Upper lobe of left lung (tissue), 4 donors: ENCODE results near the gene SERPINA9.

ENCODE experiments used
- CTCF ChIP-seq, 6 experiments: fragments of 450-650 bp in 4 of 6; fragments of 200-600 bp in 2 of 6; sonication (generic) in 2 of 6; IDR thresholded peaks; one replicate each; pipeline ENCODE4 v1.5.1; 2016 to 2019; ENCODE audit warnings: antibody characterized with exemption in 6 of 6
- POLR2A ChIP-seq, 4 donors: fragments of 450-650 bp; IDR thresholded peaks; one replicate each; pipeline ENCODE4 v1.5.1; 2016 to 2017; ENCODE audit warnings: antibody characterized with exemption in 4 of 4, mild to moderate bottlenecking in 2 of 4
- POLR2AphosphoS5 ChIP-seq, 2 donors: sonication (generic); formaldehyde crosslinking; IDR thresholded peaks; one replicate each; pipeline ENCODE4 v1.5.1; 2017; ENCODE audit warnings: antibody characterized with exemption in 2 of 2

- TF ChIP-seq CTCF (IDR thresholded peaks at IDR 0.05) (no peak), POLR2AphosphoS5 (IDR thresholded peaks at IDR 0.05) (no peak), POLR2A (IDR thresholded peaks at IDR 0.05) (no peak)
Measured at GRCh38 chr14:94473666-94474410, 2.2 kb downstream of the SERPINA9 start.
